Keratinocyte (primary cell): ENCODE results near the gene ARHGAP4. TPM values are rescaled to one million over a fixed set of nuclear protein-coding genes. Genes with fewer than 3 reads are reported as not detected.

Experiments used
- DNase-seq: peaks from one replicate; pipeline ENCODE4 v3.0.0-alpha.2; 2011; ENCODE audit warnings: low read depth, missing footprints, low spot score
- FAIRE-seq: peaks from 2 replicates; lab custom pipeline; 2011; peaks lifted over from hg19 to GRCh38; lab: Jason Lieb, UNC
- H2AFZ ChIP-seq: 2 replicates; pipeline ENCODE4 v1.6.0; 2012; ENCODE audit warnings: low read length, control low read depth, inconsistent platforms; ENCODE audit not compliant: control insufficient read depth
- H3K27ac ChIP-seq: 2 replicates; pipeline ENCODE4 v1.5.1; 2011; ENCODE audit warnings: low read length; ENCODE audit not compliant: control insufficient read depth, insufficient read depth
- H3K27me3 ChIP-seq: 3 replicates; pipeline ENCODE4 v1.6.0; 2011; ENCODE audit warnings: low read length; ENCODE audit not compliant: control insufficient read depth, insufficient read depth; ENCODE audit errors: extremely low read depth
- H3K36me3 ChIP-seq, 2 experiments: 2 replicates in 1 of 2; 3 replicates in 1 of 2; pipeline ENCODE4 v1.5.1; 2011; ENCODE audit warnings: low read length in 2 of 2, mild to moderate bottlenecking in 1 of 2; ENCODE audit not compliant: control insufficient read depth in 2 of 2, insufficient read depth in 2 of 2; ENCODE audit errors: extremely low read depth in 1 of 2
- H3K4me1 ChIP-seq: 3 replicates; pipeline ENCODE4 v1.5.1; 2011; ENCODE audit warnings: low read length; ENCODE audit not compliant: control insufficient read depth, insufficient read depth; ENCODE audit errors: extremely low read depth
- H3K4me2 ChIP-seq: 3 replicates; pipeline ENCODE4 v1.6.0; 2011; ENCODE audit warnings: low read depth, low read length; ENCODE audit not compliant: control insufficient read depth, insufficient read depth; ENCODE audit errors: extremely low read depth
- H3K4me3 ChIP-seq, 3 experiments: fragments of 200-600 bp in 1 of 3; sonication (generic) in 1 of 3; 2 replicates in 2 of 3; 3 replicates in 1 of 3; pipeline ENCODE4 v1.5.1; 2011 to 2016; ENCODE audit warnings: low read length in 3 of 3, mild to moderate bottlenecking in 3 of 3, control low read depth in 2 of 3, inconsistent platforms in 1 of 3, low read depth in 1 of 3, mixed read lengths in 1 of 3, mixed run types in 1 of 3, moderate library complexity in 1 of 3; ENCODE audit not compliant: control insufficient read depth in 2 of 3, insufficient read depth in 2 of 3; ENCODE audit errors: extremely low read depth in 1 of 3
- H3K79me2 ChIP-seq: 2 replicates; pipeline ENCODE4 v1.6.0; 2012; ENCODE audit warnings: low read length; ENCODE audit not compliant: control insufficient read depth, insufficient read depth
- H3K9ac ChIP-seq: 3 replicates; pipeline ENCODE4 v1.6.0; 2011; ENCODE audit warnings: low read length; ENCODE audit not compliant: control insufficient read depth, insufficient read depth; ENCODE audit errors: extremely low read depth
- H3K9me1 ChIP-seq: 3 replicates; pipeline ENCODE4 v1.6.0; 2011; ENCODE audit warnings: low read length; ENCODE audit not compliant: control insufficient read depth, insufficient read depth; ENCODE audit errors: extremely low read depth
- H3K9me3 ChIP-seq: 2 replicates; pipeline ENCODE4 v1.5.1; 2012; ENCODE audit warnings: low read depth, low read length; ENCODE audit not compliant: control insufficient read depth
- H4K20me1 ChIP-seq: 3 replicates; pipeline ENCODE4 v1.6.0; 2011; ENCODE audit warnings: low read length; ENCODE audit not compliant: control insufficient read depth, insufficient read depth; ENCODE audit errors: extremely low read depth
- EZH2 ChIP-seq: IDR thresholded peaks from one replicate; pipeline ENCODE4 v1.6.1; 2012; ENCODE audit warnings: inconsistent platforms, mild to moderate bottlenecking, low read length, moderate library complexity
- dilution Hi-C: fragments of 300-500 bp; cut with MboI; formaldehyde crosslinking; loops from one replicate; pipeline ENCODE4 v1.7.0; 2020; ENCODE audit warnings: low sequenced_read_pairs; ENCODE audit not compliant: extremely low pct_ligation_motif_present
- polyA plus RNA-seq, 5 experiments: library from polyadenylated mRNA; depleted of rRNA in 3 of 5; stranded (reverse) in 3 of 5; stranded (forward) in 1 of 5; unstranded in 1 of 5; fragments of >200 nt; gene quantifications; 1 replicate in 1 of 5; 2 replicates in 3 of 5; 3 replicates in 1 of 5; pipeline versions ENCODE4 v1.2.1 to v1.2.3, GENCODE V29; 2011 to 2012; ENCODE audit warnings: missing spikeins in 2 of 5, low read depth in 1 of 5, low replicate concordance in 1 of 5
- TF ChIP-seq, protein P1 (sequence below), 3 experiments: IDR thresholded peaks in 1 of 3; conservative IDR thresholded peaks in 1 of 3; optimal IDR thresholded peaks in 1 of 3; 2 replicates in 2 of 3; 3 replicates in 1 of 3; pipeline versions ENCODE3 to v1.5.1; 2011; ENCODE audit warnings: low read length in 3 of 3, mild to moderate bottlenecking in 3 of 3, moderate library complexity in 2 of 3, control low read depth in 1 of 3, inconsistent platforms in 1 of 3; ENCODE audit not compliant: insufficient read depth in 2 of 3; ENCODE audit errors: extremely low read depth in 1 of 3

The ARHGAP4 gene
- polyA plus RNA-seq, 1 donor (not counting 4 experiments of a cell fraction or from before 2014, with no cell fraction given): 0.35 TPM

DNA sequence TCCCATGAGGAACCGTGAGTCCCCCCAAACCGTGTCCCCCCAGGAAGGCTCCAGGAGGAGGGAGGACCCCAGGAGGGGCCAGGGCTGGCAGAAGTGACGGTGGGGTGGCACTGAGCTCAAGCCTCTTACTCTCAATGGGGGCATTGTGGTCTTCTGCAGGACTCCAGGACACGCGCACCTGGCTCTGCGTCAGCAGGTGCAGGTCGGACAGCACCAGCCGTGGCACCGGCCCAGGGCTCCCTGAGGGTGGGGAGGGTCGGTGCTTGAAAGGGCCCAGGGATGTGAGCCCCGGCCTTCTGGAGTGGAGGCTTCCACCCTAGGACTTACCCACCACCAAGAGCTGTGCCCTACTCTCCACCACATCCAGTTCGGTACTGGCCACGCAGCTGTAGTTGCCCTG is 58.4 kb downstream of the ARHGAP4 start:
- no peaks in the 10 kb centered on the region for H3K79me2 ChIP-seq
- no peak overlapping the region for H3K4me3 ChIP-seq
- no peaks in the 10 kb centered on the region for H3K4me1 ChIP-seq
- no peak overlapping the region for H3K27ac ChIP-seq
- no peak for FAIRE-seq
- dilution Hi-C loops: no loop called here
- no peaks in the 10 kb centered on the region for H3K9me1 ChIP-seq
- no peak overlapping the region for H2AFZ ChIP-seq
- no peak overlapping the region for H3K9ac ChIP-seq
- H4K20me1 ChIP-seq: no peaks in the 10 kb centered on the region
- no peaks in the 10 kb centered on the region for H3K9me3 ChIP-seq
- H3K27me3 ChIP-seq: no peaks in the 10 kb centered on the region
- DNase-seq: no peak
- TF ChIP-seq, protein P1, sequence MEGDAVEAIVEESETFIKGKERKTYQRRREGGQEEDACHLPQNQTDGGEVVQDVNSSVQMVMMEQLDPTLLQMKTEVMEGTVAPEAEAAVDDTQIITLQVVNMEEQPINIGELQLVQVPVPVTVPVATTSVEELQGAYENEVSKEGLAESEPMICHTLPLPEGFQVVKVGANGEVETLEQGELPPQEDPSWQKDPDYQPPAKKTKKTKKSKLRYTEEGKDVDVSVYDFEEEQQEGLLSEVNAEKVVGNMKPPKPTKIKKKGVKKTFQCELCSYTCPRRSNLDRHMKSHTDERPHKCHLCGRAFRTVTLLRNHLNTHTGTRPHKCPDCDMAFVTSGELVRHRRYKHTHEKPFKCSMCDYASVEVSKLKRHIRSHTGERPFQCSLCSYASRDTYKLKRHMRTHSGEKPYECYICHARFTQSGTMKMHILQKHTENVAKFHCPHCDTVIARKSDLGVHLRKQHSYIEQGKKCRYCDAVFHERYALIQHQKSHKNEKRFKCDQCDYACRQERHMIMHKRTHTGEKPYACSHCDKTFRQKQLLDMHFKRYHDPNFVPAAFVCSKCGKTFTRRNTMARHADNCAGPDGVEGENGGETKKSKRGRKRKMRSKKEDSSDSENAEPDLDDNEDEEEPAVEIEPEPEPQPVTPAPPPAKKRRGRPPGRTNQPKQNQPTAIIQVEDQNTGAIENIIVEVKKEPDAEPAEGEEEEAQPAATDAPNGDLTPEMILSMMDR (optimal IDR thresholded peaks at IDR 0.05 in 1 of 3, IDR thresholded peaks at IDR 0.05 in 1 of 3, conservative IDR thresholded peaks at IDR 0.05 in 1 of 3; ENCODE audit: extremely low read depth in 1 of 3, insufficient read depth in 2 of 3, low read length in 3 of 3): no peak
- TF ChIP-seq EZH2: no peak
- peaks cover 0 to 9% of the 10 kb centered on the region in 2 experiments for H3K36me3 ChIP-seq
- no peak overlapping the region for H3K4me2 ChIP-seq

DNA sequence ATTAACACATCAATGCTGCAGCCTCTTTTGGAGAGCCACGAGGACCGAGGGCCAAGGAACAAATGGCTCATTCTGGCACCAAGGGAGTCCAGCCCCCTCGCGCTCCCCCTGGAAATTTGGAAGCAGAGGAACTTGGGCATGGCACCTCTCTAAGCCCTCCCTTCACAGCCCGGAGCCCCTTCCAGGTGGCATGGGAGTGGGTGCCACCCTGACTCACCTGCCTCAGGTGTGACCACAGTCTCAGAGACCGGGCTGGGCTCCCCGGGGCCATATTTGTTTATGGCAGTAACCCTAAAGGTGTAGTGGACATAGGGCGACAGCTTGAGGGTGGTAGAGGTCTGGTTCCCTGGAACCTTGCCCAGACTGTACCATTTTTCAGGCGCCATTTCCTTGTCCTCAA is 58.9 kb downstream of the ARHGAP4 start:
- H3K9me1 ChIP-seq: no peaks in the 10 kb centered on the region
- H3K27me3 ChIP-seq: no peaks in the 10 kb centered on the region
- H2AFZ ChIP-seq: no peak overlapping the region
- no peak overlapping the region for H3K27ac ChIP-seq
- no peaks in the 10 kb centered on the region for H4K20me1 ChIP-seq
- H3K79me2 ChIP-seq: no peaks in the 10 kb centered on the region
- no peaks in the 10 kb centered on the region for H3K4me1 ChIP-seq
- no peak overlapping the region for H3K4me2 ChIP-seq
- H3K9ac ChIP-seq: no peak overlapping the region
- DNase-seq: no peak
- H3K9me3 ChIP-seq: no peaks in the 10 kb centered on the region
- TF ChIP-seq EZH2: no peak
- TF ChIP-seq, protein P1 (optimal IDR thresholded peaks at IDR 0.05 in 1 of 3, IDR thresholded peaks at IDR 0.05 in 1 of 3, conservative IDR thresholded peaks at IDR 0.05 in 1 of 3; ENCODE audit: extremely low read depth in 1 of 3, insufficient read depth in 2 of 3, low read length in 3 of 3): no peak
- H3K4me3 ChIP-seq: no peak overlapping the region
- peaks cover 0 to 9% of the 10 kb centered on the region in 2 experiments for H3K36me3 ChIP-seq
- dilution Hi-C loops: no loop called here
- FAIRE-seq: no peak
